CD4-positive, alpha-beta T cell treated with Interleukin-2 at 100 ng/mL for 4 hours (primary cell): ENCODE results near the gene LYPD8.

Source experiments
- DNase-seq: peaks from one replicate; pipeline ENCODE4 v3.0.0-alpha.2; 2020; ENCODE audit warnings: low spot score

The LYPD8 gene

DNA sequence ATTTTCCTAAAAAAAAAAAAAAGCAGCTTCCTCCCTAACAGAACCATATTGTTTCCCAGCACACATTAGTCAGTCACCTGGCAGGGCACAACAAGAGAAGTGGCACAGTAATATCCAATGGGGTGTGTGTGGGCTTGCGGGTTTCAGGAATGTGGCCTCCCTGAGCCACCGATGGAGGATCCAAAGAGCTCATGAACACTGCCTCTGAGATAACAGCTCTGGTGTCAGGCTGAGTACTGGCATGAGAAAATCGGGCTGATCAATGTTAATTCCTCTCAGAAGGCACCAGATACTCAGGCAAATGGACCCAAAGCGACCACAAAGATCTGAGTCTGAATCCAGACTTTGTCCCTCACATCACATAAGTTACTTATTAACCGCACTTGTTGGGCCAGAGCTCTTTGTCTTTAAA, 2.2 kb upstream of the LYPD8 start:
- DNase-seq: no peak

- no peak for DNase-seq
Observed at GRCh38 chr1:248756636-248757035, 1.1 kb upstream of the LYPD8 start.

GRCh38 chr1:248756151-248756550, 592 bp upstream of the LYPD8 start:
- no peak for DNase-seq

- no peak for DNase-seq
Observed at GRCh38 chr1:248753708-248754280, 1.8 kb downstream of the LYPD8 start.

DNA sequence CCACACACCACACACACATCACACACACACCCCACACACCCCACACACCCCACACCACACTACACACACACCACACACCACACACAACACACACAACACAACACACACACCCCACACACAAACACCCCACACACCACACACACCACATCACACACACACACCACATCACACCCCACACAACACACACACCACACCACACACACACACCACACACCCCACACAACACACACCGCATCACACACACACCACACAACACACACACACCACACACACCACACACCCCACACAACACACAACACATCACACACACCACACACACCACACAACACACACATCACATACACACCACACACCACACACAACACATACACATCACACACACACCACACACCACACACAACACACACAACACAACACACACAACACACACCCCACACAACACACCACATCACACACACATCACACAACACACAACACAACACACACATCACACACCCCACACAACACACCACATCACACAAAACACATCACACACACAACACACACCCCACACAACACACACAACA, 2.4 kb downstream of the LYPD8 start:
- no peak for DNase-seq

- DNase-seq: no peak
Observed at GRCh38 chr1:248752161-248753028, 3.2 kb downstream of the LYPD8 start.

GRCh38 chr1:248751635-248752034, 3.9 kb downstream of the LYPD8 start:
- no peak for DNase-seq

- DNase-seq: no peak
Observed at GRCh38 chr1:248751142-248751541, 4.4 kb downstream of the LYPD8 start.

- no peak for DNase-seq
Observed at GRCh38 chr1:248750496-248750895, 5.1 kb downstream of the LYPD8 start.

- DNase-seq: no peak
Observed at GRCh38 chr1:248748211-248748610, 7.3 kb downstream of the LYPD8 start.

- DNase-seq: no peak
Observed at GRCh38 chr1:248740876-248741275, 14.7 kb downstream of the LYPD8 start.

- no peak for DNase-seq
Observed at GRCh38 chr1:248739572-248740205, 15.9 kb downstream of the LYPD8 start.

GRCh38 chr1:248737457-248737856, 18.1 kb downstream of the LYPD8 start:
- DNase-seq: no peak

DNA sequence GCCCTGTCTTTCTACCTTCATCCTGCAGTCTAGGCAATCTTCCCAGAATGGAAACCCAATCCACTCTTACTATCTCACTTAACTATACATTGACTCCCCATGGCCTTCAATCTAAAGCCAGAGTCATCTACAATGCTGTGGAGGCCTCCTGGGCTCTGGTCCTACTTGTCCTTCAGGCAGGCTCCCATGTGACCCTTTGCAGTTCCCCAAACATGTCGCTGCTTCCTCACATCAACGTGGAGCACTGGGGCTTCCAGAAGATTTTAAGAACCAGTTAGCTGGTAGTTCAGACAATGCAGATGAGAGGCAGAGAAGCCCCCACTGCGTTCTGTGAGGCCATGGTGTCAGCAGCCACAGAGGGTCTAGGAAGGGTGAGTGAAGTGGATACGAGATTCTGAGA, 18.6 kb downstream of the LYPD8 start:
- no peak for DNase-seq

DNA sequence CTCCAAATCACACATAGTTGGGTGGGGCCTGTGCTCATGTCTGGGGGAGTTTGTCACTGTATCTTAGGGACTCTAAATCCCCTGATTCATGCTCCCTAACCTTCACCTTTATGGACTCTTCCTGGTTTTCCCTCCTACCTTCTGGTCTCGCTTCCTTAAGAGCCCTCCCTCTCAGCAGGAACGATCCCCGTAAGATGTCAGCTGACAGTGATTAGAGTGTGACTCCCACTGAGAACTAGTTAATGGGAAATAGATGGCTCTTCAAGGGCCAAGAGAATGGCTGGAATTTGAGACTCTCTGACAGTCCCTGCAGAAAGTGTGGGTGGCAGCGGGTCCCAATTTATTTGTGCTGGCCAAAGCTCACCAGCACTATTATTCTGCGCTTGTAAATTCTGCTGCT, 22.0 kb downstream of the LYPD8 start:
- no peak for DNase-seq

DNA sequence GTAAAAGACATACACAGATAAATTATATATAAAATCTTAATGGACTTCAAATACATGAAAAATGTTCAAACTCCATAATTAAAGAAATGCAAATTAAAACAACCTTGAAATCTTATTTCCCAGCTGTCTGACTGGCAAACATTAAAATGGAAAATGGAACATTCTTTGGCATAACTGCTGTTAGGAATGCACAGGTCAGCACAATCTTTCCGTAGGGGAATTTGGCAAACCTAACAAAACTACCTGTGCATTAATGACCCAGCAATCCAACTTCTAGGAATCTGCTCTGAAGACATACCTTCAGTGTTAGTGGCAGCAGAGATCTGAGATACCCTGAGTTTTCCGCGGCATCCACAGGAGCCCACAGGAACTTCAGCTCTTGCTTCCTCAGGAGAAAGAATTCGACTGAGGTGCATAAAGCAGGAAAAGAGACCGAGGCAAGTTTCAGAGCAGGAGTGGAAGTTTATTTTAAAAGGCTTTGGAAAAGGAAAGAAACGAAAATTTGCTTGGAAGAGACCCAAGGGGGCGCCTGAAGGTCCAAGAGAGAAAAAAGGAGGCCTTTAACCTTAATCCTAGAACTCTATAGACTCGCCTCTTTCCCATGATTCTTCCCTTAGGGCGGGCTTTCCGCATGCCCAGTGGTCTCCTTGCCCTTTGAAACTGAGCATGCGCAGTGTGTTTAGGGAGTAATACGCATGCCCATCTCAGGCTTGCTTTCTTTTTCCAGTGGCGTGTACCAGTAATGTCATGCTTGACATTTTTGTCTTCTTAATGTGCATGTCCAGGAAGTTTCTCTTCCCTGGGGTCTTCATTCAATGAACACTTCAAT, 24.8 kb downstream of the LYPD8 start:
- DNase-seq: no peak

DNA sequence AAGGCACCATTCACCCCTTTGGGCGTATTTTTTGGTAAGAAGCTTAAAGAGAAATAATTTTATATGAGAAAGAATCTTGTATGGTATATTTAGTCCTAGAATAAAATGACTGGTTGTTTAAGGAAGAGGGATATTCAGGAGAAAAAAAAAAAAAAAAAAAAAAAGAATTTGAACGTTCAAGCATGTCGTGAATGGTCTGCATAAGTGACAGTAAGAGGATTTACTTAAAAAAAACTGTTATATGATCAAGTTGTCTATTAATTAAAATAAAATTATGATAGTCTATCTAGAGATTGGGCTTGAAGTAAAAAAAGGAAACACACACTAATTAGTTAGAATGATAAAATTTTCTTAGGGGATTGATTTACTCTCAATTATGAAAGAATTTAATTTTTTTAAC, 41.3 kb downstream of the LYPD8 start:
- no peak for DNase-seq

DNA sequence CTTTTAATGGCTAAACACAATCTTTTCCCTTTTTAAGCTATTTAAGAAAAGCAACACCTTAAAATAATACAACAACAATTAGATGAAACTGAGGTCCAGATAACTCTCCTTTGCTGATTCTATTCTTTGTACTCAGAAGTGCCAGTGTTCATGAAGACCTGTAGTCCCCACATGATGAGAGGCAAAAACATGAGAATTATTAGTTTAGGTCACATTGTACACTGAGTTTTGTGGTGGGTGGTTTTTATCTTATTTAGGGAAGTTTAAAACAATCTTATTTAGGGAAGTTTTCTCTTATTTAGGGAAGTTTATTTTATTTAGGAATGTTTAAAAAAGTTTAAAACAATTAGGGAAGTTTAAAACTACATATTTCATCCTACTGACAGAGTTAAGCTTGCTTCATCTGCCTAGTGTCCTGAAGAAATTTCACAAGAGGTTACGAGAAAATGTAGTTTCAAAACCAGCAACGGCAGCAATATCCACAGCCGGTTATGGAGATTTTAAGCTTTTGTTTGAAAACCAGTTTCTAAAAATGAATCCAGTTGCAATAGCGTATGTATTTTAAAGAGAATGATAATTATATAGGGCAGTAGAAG, 45.2 kb downstream of the LYPD8 start:
- no peak for DNase-seq

GRCh38 chr1:248704606-248705005, 51.0 kb downstream of the LYPD8 start:
- no peak for DNase-seq

DNA sequence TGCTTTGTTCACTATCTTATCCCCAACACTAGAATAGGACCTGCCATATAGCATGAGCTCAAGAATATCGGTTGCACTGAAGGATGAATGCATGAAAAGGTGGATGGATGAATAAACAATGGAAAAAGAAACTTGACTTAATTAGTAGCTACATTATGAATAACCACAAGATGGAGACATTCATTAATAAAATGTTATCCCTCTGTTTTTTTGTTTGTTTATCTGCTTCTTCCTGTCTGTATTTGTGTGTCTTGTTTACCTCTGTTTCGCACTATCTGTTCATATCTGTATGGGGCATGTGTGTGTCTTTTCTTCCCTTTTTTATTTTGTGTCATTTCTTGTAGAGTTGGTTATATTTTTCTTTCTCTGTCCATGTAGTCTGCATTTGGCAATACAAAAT, 51.9 kb downstream of the LYPD8 start:
- DNase-seq: no peak

- no peak for DNase-seq
Observed at GRCh38 chr1:248702714-248703113, 52.8 kb downstream of the LYPD8 start, which contains the start of gene OR14I1. Gene OR14I1, minus strand, starts transcription at chr1:248702766.

- no peak for DNase-seq
Observed at GRCh38 chr1:248699099-248699498, 56.5 kb downstream of the LYPD8 start.
